Mesendoderm (in vitro differentiated cells): ENCODE results near the gene TAX1BP3.
"Not testable (repeated sequence)": the region's sequence is repeated elsewhere in the genome, so short reads cannot be mapped to it uniquely, and the experiment has no call there.

Experiments used
- DNase-seq: peaks from one replicate; pipeline ENCODE4 v3.0.0; 2013
- H2AK5ac ChIP-seq: 2 replicates; pipeline ENCODE4 v1.6.1; 2013; ENCODE audit warnings: low read length, inconsistent platforms
- H2BK120ac ChIP-seq: 2 replicates; pipeline ENCODE4 v1.6.1; 2013; ENCODE audit warnings: low read depth, mild to moderate bottlenecking, low read length, moderate library complexity, mixed read lengths
- H2BK15ac ChIP-seq: replicated peaks from 2 replicates; pipeline ENCODE4 v1.6.1; 2013; ENCODE audit warnings: low read depth, mild to moderate bottlenecking, moderate library complexity
- H2BK5ac ChIP-seq: 2 replicates; pipeline ENCODE4 v1.6.1; 2013; ENCODE audit warnings: low read length, inconsistent platforms
- H3K18ac ChIP-seq: 2 replicates; pipeline ENCODE4 v1.6.1; 2013; ENCODE audit warnings: mild to moderate bottlenecking, low read length, mixed read lengths
- H3K23ac ChIP-seq: one replicate; pipeline ENCODE4 v1.6.1; 2013; ENCODE audit warnings: low read length
- H3K27ac ChIP-seq: 2 replicates; pipeline ENCODE4 v1.5.1; 2013; ENCODE audit warnings: low read depth, mild to moderate bottlenecking, inconsistent platforms, low read length, moderate library complexity
- H3K27me3 ChIP-seq: 2 replicates; pipeline ENCODE4 v1.6.1; 2013; ENCODE audit warnings: low read length, control low read depth, mild to moderate bottlenecking, inconsistent platforms; ENCODE audit not compliant: insufficient read depth, poor library complexity
- H3K36me3 ChIP-seq: 2 replicates; pipeline ENCODE4 v1.6.1; 2013; ENCODE audit warnings: low read length, inconsistent platforms; ENCODE audit not compliant: control insufficient read depth, insufficient read depth
- H3K4ac ChIP-seq: one replicate; pipeline ENCODE4 v1.6.1; 2013; ENCODE audit warnings: low read depth, mild to moderate bottlenecking, low read length, moderate library complexity
- H3K4me1 ChIP-seq: 2 replicates; pipeline ENCODE4 v1.6.1; 2013; ENCODE audit warnings: low read depth, low read length, inconsistent platforms; ENCODE audit not compliant: control insufficient read depth
- H3K4me2 ChIP-seq: 2 replicates; pipeline ENCODE4 v1.6.1; 2013; ENCODE audit warnings: low read length
- H3K4me3 ChIP-seq: 2 replicates; pipeline ENCODE4 v1.5.1; 2013; ENCODE audit warnings: mild to moderate bottlenecking, low read length
- H3K56ac ChIP-seq: one replicate; pipeline ENCODE4 v1.6.1; 2013; ENCODE audit warnings: low read length
- H3K79me1 ChIP-seq: 2 replicates; pipeline ENCODE4 v1.6.1; 2013; ENCODE audit warnings: low read length, inconsistent platforms
- H3K79me2 ChIP-seq: 2 replicates; pipeline ENCODE4 v1.6.1; 2013; ENCODE audit warnings: mild to moderate bottlenecking, low read length; ENCODE audit not compliant: control insufficient read depth, insufficient read depth
- H3K9ac ChIP-seq: 2 replicates; pipeline ENCODE4 v1.6.1; 2013; ENCODE audit warnings: low read length, inconsistent platforms
- H4K5ac ChIP-seq: one replicate; pipeline ENCODE4 v1.6.1; 2013; ENCODE audit warnings: low read length
- H4K8ac ChIP-seq: one replicate; pipeline ENCODE4 v1.6.1; 2013; ENCODE audit warnings: low read depth, mild to moderate bottlenecking, control low read depth, low read length, moderate library complexity
- WGBS: extraction: QIAGEN DNeasy Blood & Tissue Kit; methylation state at CpG from one replicate; pipeline ENCODE4 v1.1.7; 2013; ENCODE audit warnings: low lambda C conversion rate, missing lambda C conversion rate; ENCODE audit not compliant: insufficient coverage; ENCODE audit errors: extremely low coverage; 5-methylcytosine and 5-hydroxymethylcytosine counted together

The TAX1BP3 gene

DNA sequence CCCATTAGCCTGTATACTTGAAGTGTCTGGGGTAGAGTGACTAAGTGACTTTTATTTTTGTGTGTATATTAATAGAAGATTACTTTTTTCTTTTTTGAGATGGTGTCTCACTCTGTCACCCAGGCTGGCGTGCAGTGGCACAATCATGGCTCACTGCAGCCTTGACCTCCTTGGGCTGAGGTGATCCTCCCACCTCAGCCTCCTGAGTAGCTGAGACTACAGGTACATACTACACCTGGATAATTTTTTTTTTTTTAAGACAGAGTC is 37.3 kb upstream of the TAX1BP3 start:
- H2AK5ac ChIP-seq, H2BK5ac ChIP-seq, H3K4me1 ChIP-seq, H3K27me3 ChIP-seq, H3K79me2 ChIP-seq, H3K18ac ChIP-seq, H3K9ac ChIP-seq, H2BK120ac ChIP-seq, H4K5ac ChIP-seq, DNase-seq, H3K4ac ChIP-seq, H3K4me2 ChIP-seq, H3K4me3 ChIP-seq, H3K23ac ChIP-seq, H3K56ac ChIP-seq, H3K27ac ChIP-seq, H4K8ac ChIP-seq, H3K79me1 ChIP-seq, H3K36me3 ChIP-seq, H2BK15ac ChIP-seq: not testable (repeated sequence)
- no CpG with 5 or more reads among the region's 1 CpG for WGBS

DNA sequence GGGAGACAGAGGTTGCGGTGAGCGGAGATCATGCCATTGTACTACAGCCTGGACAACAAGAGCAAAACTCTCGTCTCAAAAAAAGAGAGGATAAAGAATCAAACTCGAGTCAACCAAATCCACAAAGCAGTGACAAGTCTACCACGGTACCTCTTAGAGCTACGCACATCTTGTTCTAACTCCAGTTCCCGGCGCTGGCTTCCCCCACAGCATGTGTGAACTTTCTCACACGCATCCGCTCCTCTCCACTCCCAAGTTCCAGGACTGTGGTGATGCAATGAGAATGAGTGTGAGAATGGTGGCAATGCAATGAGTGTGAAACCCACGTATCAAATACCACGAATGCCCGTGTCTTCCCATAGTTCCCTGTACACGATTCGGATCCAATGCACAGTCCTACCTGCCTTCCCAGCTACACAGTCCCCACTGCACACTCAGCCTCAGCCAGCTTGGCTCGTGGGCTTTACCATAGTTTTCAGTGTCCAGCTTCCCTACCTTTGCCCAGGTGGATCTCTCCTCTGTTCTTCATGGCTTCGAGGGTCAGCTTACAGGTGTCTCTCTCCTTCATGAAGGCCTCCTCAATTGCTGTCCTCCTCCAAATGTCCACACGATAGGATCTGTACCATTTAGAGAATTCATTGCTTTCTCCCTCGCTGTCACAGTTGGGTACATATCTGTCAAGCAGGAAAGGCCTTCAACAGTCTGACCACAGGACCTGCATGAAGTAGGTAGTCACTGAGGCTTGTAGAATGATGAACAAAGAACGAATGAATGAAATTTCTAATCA is 36.7 kb upstream of the TAX1BP3 start:
- Histone ChIP-seq H4K5ac (no peak overlapping the region), H2AK5ac (no peak overlapping the region), H3K27ac (no peak overlapping the region), H3K4ac (no peak overlapping the region), H2BK120ac (no peak overlapping the region), H3K79me1 (no peaks in the 10 kb centered on the region), H4K8ac (no peak overlapping the region), H3K79me2 (no peaks in the 10 kb centered on the region), H3K9ac (no peak overlapping the region), H3K18ac (no peak overlapping the region), H3K23ac (no peak overlapping the region), H3K4me3 (no peak overlapping the region), H2BK5ac (no peak overlapping the region), H3K4me2 (no peak overlapping the region), H3K36me3 (no peaks in the 10 kb centered on the region), H2BK15ac (no peak overlapping the region), H3K56ac (no peak overlapping the region), H3K4me1 (no peaks in the 10 kb centered on the region), H3K27me3 (no peaks in the 10 kb centered on the region)
- WGBS, result no CpG with 5 or more reads among the region's 20 CpGs
- no peak for DNase-seq

- H2BK15ac ChIP-seq, H3K4me3 ChIP-seq, H4K8ac ChIP-seq, H2BK120ac ChIP-seq, H3K56ac ChIP-seq, H3K9ac ChIP-seq, H3K23ac ChIP-seq, H3K4me2 ChIP-seq, H2AK5ac ChIP-seq, H4K5ac ChIP-seq, H3K4ac ChIP-seq, H3K36me3 ChIP-seq, H3K27me3 ChIP-seq, H3K27ac ChIP-seq, H2BK5ac ChIP-seq, DNase-seq, H3K79me2 ChIP-seq, H3K18ac ChIP-seq, H3K79me1 ChIP-seq, H3K4me1 ChIP-seq: not testable (repeated sequence)
- no CpG with 5 or more reads among the region's 7 CpGs for WGBS
Measured at GRCh38 chr17:3702041-3702539, 33.7 kb upstream of the TAX1BP3 start.

- Histone ChIP-seq H3K36me3 (no peaks in the 10 kb centered on the region), H3K4ac (no peak overlapping the region), H3K9ac (no peak overlapping the region), H3K56ac (no peak overlapping the region), H3K23ac (no peak overlapping the region), H2BK120ac (no peak overlapping the region), H3K27ac (no peak overlapping the region), H4K5ac (no peak overlapping the region), H3K4me3 (no peak overlapping the region), H3K27me3 (peaks cover 24% of the 10 kb centered on the region), H2BK5ac (no peak overlapping the region), H3K4me2 (no peak overlapping the region), H2BK15ac (no peak overlapping the region), H3K79me2 (no peaks in the 10 kb centered on the region), H3K79me1 (no peaks in the 10 kb centered on the region), H3K4me1 (no peaks in the 10 kb centered on the region), H4K8ac (no peak overlapping the region), H2AK5ac (no peak overlapping the region), H3K18ac (no peak overlapping the region)
- WGBS, result no CpG with 5 or more reads among the region's 4 CpGs
- no peak for DNase-seq
Measured at GRCh38 chr17:3699951-3700350, 31.6 kb upstream of the TAX1BP3 start.

DNA sequence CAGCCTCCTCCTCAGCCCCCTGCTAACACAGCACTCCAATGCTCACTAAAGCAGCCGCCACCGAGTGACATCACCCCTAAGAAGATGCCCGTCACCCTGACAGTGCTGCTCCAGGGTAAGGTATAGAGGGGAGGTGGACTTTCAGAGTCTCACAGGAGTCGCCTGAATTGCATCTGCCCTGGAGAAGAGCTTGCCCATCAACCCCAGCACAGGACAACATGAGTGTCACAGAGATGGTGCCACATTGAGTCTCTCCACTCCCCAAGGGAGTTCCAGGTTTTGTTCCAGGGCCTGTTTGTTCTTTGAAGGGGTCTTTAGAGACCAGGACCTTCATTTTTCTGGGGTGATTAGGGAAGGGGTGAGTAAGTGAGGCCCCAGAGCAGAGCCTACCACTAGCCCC is 29.8 kb upstream of the TAX1BP3 start:
- Histone ChIP-seq H3K4me1 (no peaks in the 10 kb centered on the region), H2BK15ac (no peak overlapping the region), H3K36me3 (no peaks in the 10 kb centered on the region), H3K4me3 (no peak overlapping the region), H3K27me3 (peaks cover 29% of the 10 kb centered on the region), H3K18ac (no peak overlapping the region), H3K79me1 (no peaks in the 10 kb centered on the region), H2AK5ac (no peak overlapping the region), H3K27ac (no peak overlapping the region), H2BK5ac (no peak overlapping the region), H3K56ac (no peak overlapping the region), H3K9ac (no peak overlapping the region), H4K8ac (no peak overlapping the region), H3K79me2 (no peaks in the 10 kb centered on the region), H3K23ac (no peak overlapping the region), H4K5ac (no peak overlapping the region), H2BK120ac (no peak overlapping the region), H3K4ac (no peak overlapping the region), H3K4me2 (no peak overlapping the region)
- WGBS, result no CpG with 5 or more reads among the region's 4 CpGs
- DNase-seq, result no peak

DNA sequence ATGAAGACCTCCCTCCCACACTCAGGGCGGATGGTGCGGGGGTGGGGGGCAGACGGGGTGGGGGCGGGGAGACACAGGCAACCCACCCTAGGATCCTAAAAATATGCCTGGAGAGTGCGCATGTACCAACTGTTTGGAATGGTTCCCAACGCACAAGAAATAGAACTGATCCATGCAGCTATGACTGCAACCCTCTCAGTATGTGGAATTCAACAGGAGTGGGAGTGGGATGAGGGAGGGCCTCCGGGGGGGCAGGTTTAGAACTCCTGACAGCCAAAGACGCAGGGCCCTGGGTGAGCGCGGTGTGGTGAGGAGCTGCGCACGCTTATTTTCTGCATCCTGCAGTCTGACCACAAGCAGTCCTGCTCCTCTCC is 28.7 kb upstream of the TAX1BP3 start:
- no CpG with 5 or more reads among the region's 12 CpGs for WGBS
- Histone ChIP-seq H3K56ac (no peak overlapping the region), H4K5ac (no peak overlapping the region), H2BK120ac (no peak overlapping the region), H3K27me3 (peaks cover 29% of the 10 kb centered on the region), H4K8ac (no peak overlapping the region), H3K4me2 (no peak overlapping the region), H3K9ac (no peak overlapping the region), H3K79me1 (no peaks in the 10 kb centered on the region), H2AK5ac (no peak overlapping the region), H3K18ac (no peak overlapping the region), H3K36me3 (no peaks in the 10 kb centered on the region), H3K4me1 (no peaks in the 10 kb centered on the region), H2BK5ac (no peak overlapping the region), H2BK15ac (no peak overlapping the region), H3K27ac (no peak overlapping the region), H3K79me2 (no peaks in the 10 kb centered on the region), H3K4me3 (no peak overlapping the region), H3K4ac (no peak overlapping the region), H3K23ac (no peak overlapping the region)
- no peak for DNase-seq
